ENCODE measurements around the gene FHOD3.

Gene FHOD3

DNA sequence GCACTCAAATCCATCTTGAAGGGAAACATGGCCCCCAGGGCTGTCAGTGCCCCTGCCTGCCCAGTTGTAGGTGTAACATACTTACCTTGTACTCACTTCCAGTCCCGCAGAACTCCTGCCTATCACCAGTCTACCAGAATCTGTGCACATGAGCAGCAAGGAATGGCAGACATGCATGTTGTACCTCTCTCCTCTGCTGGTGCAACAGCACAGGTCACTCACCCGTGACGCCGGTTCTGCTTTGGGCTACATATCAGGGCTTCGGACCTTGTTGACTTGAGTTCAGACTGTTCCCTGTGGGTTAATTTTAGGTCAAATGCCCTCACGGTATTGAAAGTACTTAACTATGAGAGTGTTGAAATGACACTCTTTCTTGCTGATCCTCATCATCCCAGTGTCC lies 315.6 kb downstream of the FHOD3 start:
- Histone ChIP-seq H2AK5ac (ENCODE audit: low read length) (no peak overlapping the region), H3K79me2 (ENCODE audit: control insufficient read depth, insufficient read depth, low read length) (no peaks in the 10 kb centered on the region), H3K4me3 (ENCODE audit: low read length) (no peak overlapping the region), H3K9ac (ENCODE audit: low read length) (no peak overlapping the region), H3K56ac (ENCODE audit: low read length) (no peak overlapping the region), H4K8ac (ENCODE audit: low read depth, low read length) (no peak overlapping the region), H4K5ac (ENCODE audit: low read length) (no peak overlapping the region), H2BK5ac (ENCODE audit: low read length) (no peak overlapping the region), H3K27ac (ENCODE audit: low read depth, low read length) (no peak overlapping the region), H3K23ac (ENCODE audit: low read length) (no peak overlapping the region), H3K36me3 (ENCODE audit: control insufficient read depth, insufficient read depth, low read length) (no peaks in the 10 kb centered on the region), H3K27me3 (ENCODE audit: insufficient read depth, low read length, poor library complexity) (no peaks in the 10 kb centered on the region), H3K4me1 (ENCODE audit: control insufficient read depth, low read depth, low read length) (peaks cover 1% of the 10 kb centered on the region), H2BK120ac (ENCODE audit: low read depth, low read length) (no peak overlapping the region), H3K4me2 (ENCODE audit: low read length) (no peak overlapping the region), H3K18ac (ENCODE audit: low read length) (no peak overlapping the region), H3K4ac (ENCODE audit: low read depth, low read length) (no peak overlapping the region), H3K79me1 (ENCODE audit: low read length) (no peaks in the 10 kb centered on the region), H2BK15ac (replicated peaks; ENCODE audit: low read depth) (no peak overlapping the region)
- WGBS (ENCODE audit: extremely low coverage, insufficient coverage, low lambda C conversion rate): no CpG with 5 or more reads among the region's 6 CpGs
- DNase-seq: no peak

DNA sequence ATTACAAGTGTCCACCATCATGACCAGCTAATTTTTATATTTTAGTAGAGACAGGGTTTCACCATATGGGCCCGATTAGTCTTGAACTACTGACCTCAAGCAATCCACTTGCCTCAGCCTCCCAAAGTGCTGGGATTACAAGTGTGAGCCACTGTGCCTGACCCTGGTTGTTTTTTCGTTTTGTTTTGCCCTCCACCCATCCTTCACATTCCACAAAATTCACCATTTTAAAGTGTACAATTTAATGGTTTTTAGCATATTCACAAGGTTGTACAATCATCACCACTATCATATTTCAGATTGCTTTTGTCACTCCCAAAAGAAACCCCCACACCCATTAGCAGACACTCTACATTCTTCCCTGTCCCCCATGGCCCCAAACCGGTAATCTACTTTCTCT lies 316.3 kb downstream of the FHOD3 start:
- no peaks in the 10 kb centered on the region for H3K79me1 ChIP-seq (ENCODE audit: low read length)
- no peak overlapping the region for H4K8ac ChIP-seq (ENCODE audit: low read depth, low read length)
- H3K9ac ChIP-seq (ENCODE audit: low read length): no peak overlapping the region
- H3K18ac ChIP-seq (ENCODE audit: low read length): no peak overlapping the region
- H3K79me2 ChIP-seq (ENCODE audit: control insufficient read depth, insufficient read depth, low read length): no peaks in the 10 kb centered on the region
- no peak overlapping the region for H3K4ac ChIP-seq (ENCODE audit: low read depth, low read length)
- H4K5ac ChIP-seq (ENCODE audit: low read length): no peak overlapping the region
- H2BK15ac ChIP-seq (replicated peaks; ENCODE audit: low read depth): no peak overlapping the region
- H3K23ac ChIP-seq (ENCODE audit: low read length): no peak overlapping the region
- no peaks in the 10 kb centered on the region for H3K27me3 ChIP-seq (ENCODE audit: insufficient read depth, low read length, poor library complexity)
- no peak overlapping the region for H3K4me3 ChIP-seq (ENCODE audit: low read length)
- no peak overlapping the region for H3K27ac ChIP-seq (ENCODE audit: low read depth, low read length)
- no peak overlapping the region for H3K4me2 ChIP-seq (ENCODE audit: low read length)
- no peaks in the 10 kb centered on the region for H3K36me3 ChIP-seq (ENCODE audit: control insufficient read depth, insufficient read depth, low read length)
- peaks cover 1% of the 10 kb centered on the region for H3K4me1 ChIP-seq (ENCODE audit: control insufficient read depth, low read depth, low read length)
- no peak for DNase-seq
- no peak overlapping the region for H2AK5ac ChIP-seq (ENCODE audit: low read length)
- H2BK120ac ChIP-seq (ENCODE audit: low read depth, low read length): no peak overlapping the region
- WGBS (ENCODE audit: extremely low coverage, insufficient coverage, low lambda C conversion rate): no CpG with 5 or more reads among the region's 3 CpGs
- H3K56ac ChIP-seq (ENCODE audit: low read length): no peak overlapping the region
- H2BK5ac ChIP-seq (ENCODE audit: low read length): no peak overlapping the region

DNA sequence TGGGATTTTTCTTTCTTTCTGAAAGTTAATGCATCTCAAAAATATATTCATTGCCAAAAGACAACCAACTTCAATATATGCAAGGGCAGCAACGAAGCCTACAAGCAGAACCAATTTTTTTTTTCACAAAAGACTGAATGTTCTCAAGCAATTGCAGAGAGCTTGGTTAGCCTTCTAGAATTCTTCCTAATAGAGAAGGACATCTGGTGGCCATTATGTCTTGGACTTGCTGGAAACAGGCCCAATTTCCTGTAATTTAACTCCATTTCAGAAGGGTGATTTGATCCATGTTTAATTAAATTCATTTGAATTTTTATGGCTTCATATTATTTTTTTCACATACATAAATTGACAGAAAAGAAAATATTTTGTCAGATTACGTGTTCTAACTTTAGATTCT lies 323.3 kb downstream of the FHOD3 start:
- Histone ChIP-seq H2BK15ac (replicated peaks; ENCODE audit: low read depth) (no peak overlapping the region), H3K18ac (ENCODE audit: low read length) (no peak overlapping the region), H2AK5ac (ENCODE audit: low read length) (no peak overlapping the region), H3K79me2 (ENCODE audit: control insufficient read depth, insufficient read depth, low read length) (no peaks in the 10 kb centered on the region), H3K79me1 (ENCODE audit: low read length) (no peaks in the 10 kb centered on the region), H3K56ac (ENCODE audit: low read length) (no peak overlapping the region), H3K4me2 (ENCODE audit: low read length) (no peak overlapping the region), H3K4ac (ENCODE audit: low read depth, low read length) (no peak overlapping the region), H3K4me3 (ENCODE audit: low read length) (no peak overlapping the region), H3K27ac (ENCODE audit: low read depth, low read length) (no peak overlapping the region), H4K5ac (ENCODE audit: low read length) (no peak overlapping the region), H4K8ac (ENCODE audit: low read depth, low read length) (no peak overlapping the region), H3K36me3 (ENCODE audit: control insufficient read depth, insufficient read depth, low read length) (no peaks in the 10 kb centered on the region), H3K4me1 (ENCODE audit: control insufficient read depth, low read depth, low read length) (no peaks in the 10 kb centered on the region), H3K9ac (ENCODE audit: low read length) (no peak overlapping the region), H2BK120ac (ENCODE audit: low read depth, low read length) (no peak overlapping the region), H3K27me3 (ENCODE audit: insufficient read depth, low read length, poor library complexity) (no peaks in the 10 kb centered on the region), H3K23ac (ENCODE audit: low read length) (no peak overlapping the region), H2BK5ac (ENCODE audit: low read length) (no peak overlapping the region)
- no peak for DNase-seq
- WGBS (ENCODE audit: extremely low coverage, insufficient coverage, low lambda C conversion rate): no CpG with 5 or more reads among the region's 2 CpGs

GRCh38 chr18:36622610-36623009 lies 325.1 kb downstream of the FHOD3 start:
- Histone ChIP-seq H3K79me2 (ENCODE audit: control insufficient read depth, insufficient read depth, low read length) (no peaks in the 10 kb centered on the region), H3K9ac (ENCODE audit: low read length) (no peak overlapping the region), H3K4me1 (ENCODE audit: control insufficient read depth, low read depth, low read length) (no peaks in the 10 kb centered on the region), H3K23ac (ENCODE audit: low read length) (no peak overlapping the region), H3K36me3 (ENCODE audit: control insufficient read depth, insufficient read depth, low read length) (no peaks in the 10 kb centered on the region), H2BK120ac (ENCODE audit: low read depth, low read length) (no peak overlapping the region), H3K56ac (ENCODE audit: low read length) (no peak overlapping the region), H3K27ac (ENCODE audit: low read depth, low read length) (no peak overlapping the region), H3K4me3 (ENCODE audit: low read length) (no peak overlapping the region), H4K8ac (ENCODE audit: low read depth, low read length) (no peak overlapping the region), H2BK15ac (replicated peaks; ENCODE audit: low read depth) (no peak overlapping the region), H3K79me1 (ENCODE audit: low read length) (no peaks in the 10 kb centered on the region), H4K5ac (ENCODE audit: low read length) (no peak overlapping the region), H3K27me3 (ENCODE audit: insufficient read depth, low read length, poor library complexity) (no peaks in the 10 kb centered on the region), H3K4ac (ENCODE audit: low read depth, low read length) (no peak overlapping the region), H3K18ac (ENCODE audit: low read length) (no peak overlapping the region), H2BK5ac (ENCODE audit: low read length) (no peak overlapping the region), H3K4me2 (ENCODE audit: low read length) (no peak overlapping the region), H2AK5ac (ENCODE audit: low read length) (no peak overlapping the region)
- no peak for DNase-seq
- WGBS (ENCODE audit: extremely low coverage, insufficient coverage, low lambda C conversion rate): no CpG with 5 or more reads among the region's 5 CpGs

- Histone ChIP-seq H3K56ac (ENCODE audit: low read length) (no peak overlapping the region), H3K36me3 (ENCODE audit: control insufficient read depth, insufficient read depth, low read length) (no peaks in the 10 kb centered on the region), H3K4me2 (ENCODE audit: low read length) (no peak overlapping the region), H3K79me1 (ENCODE audit: low read length) (no peaks in the 10 kb centered on the region), H3K4ac (ENCODE audit: low read depth, low read length) (no peak overlapping the region), H3K27ac (ENCODE audit: low read depth, low read length) (no peak overlapping the region), H3K18ac (ENCODE audit: low read length) (no peak overlapping the region), H3K27me3 (ENCODE audit: insufficient read depth, low read length, poor library complexity) (no peaks in the 10 kb centered on the region), H4K5ac (ENCODE audit: low read length) (no peak overlapping the region), H3K4me1 (ENCODE audit: control insufficient read depth, low read depth, low read length) (no peaks in the 10 kb centered on the region), H3K79me2 (ENCODE audit: control insufficient read depth, insufficient read depth, low read length) (no peaks in the 10 kb centered on the region), H2BK5ac (ENCODE audit: low read length) (no peak overlapping the region), H4K8ac (ENCODE audit: low read depth, low read length) (no peak overlapping the region), H2BK120ac (ENCODE audit: low read depth, low read length) (no peak overlapping the region), H3K9ac (ENCODE audit: low read length) (no peak overlapping the region), H3K4me3 (ENCODE audit: low read length) (no peak overlapping the region), H2BK15ac (replicated peaks; ENCODE audit: low read depth) (no peak overlapping the region), H2AK5ac (ENCODE audit: low read length) (no peak overlapping the region), H3K23ac (ENCODE audit: low read length) (no peak overlapping the region)
- no CpG with 5 or more reads among the region's 1 CpG for WGBS (ENCODE audit: extremely low coverage, insufficient coverage, low lambda C conversion rate)
- no peak for DNase-seq
Observed at GRCh38 chr18:36623091-36623490, 325.6 kb downstream of the FHOD3 start.

DNA sequence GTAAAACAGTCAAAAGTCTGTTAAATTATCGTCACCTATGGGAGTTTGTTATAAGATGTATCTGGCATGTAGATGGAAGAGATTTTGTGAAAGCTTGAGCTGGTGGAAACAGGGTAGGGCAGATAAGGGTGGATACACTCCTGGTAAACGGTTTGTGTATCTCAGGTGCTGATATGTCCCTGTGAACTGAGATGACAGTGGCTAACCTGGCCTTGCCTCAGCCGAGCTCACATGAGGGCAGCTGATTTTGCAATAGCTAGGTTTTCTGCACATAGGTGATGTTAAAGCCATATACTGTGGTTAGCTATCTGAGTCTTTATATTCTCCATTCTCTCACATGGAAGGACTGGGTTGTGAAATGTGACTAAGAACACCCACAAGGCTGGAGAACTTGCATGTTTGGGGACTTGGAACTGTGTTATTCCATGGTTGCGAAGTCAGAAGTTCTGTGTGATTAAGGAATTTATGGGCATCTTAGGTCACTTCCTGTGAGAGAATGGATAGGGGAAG lies 326.2 kb downstream of the FHOD3 start:
- no peak overlapping the region for H3K56ac ChIP-seq (ENCODE audit: low read length)
- H3K79me2 ChIP-seq (ENCODE audit: control insufficient read depth, insufficient read depth, low read length): no peaks in the 10 kb centered on the region
- no peaks in the 10 kb centered on the region for H3K36me3 ChIP-seq (ENCODE audit: control insufficient read depth, insufficient read depth, low read length)
- H3K4ac ChIP-seq (ENCODE audit: low read depth, low read length): no peak overlapping the region
- H3K79me1 ChIP-seq (ENCODE audit: low read length): no peaks in the 10 kb centered on the region
- no peak overlapping the region for H2BK120ac ChIP-seq (ENCODE audit: low read depth, low read length)
- H3K27ac ChIP-seq (ENCODE audit: low read depth, low read length): no peak overlapping the region
- no peak overlapping the region for H4K8ac ChIP-seq (ENCODE audit: low read depth, low read length)
- WGBS (ENCODE audit: extremely low coverage, insufficient coverage, low lambda C conversion rate): no CpG with 5 or more reads among the region's 4 CpGs
- no peak overlapping the region for H3K4me3 ChIP-seq (ENCODE audit: low read length)
- no peak overlapping the region for H2BK15ac ChIP-seq (replicated peaks; ENCODE audit: low read depth)
- H3K27me3 ChIP-seq (ENCODE audit: insufficient read depth, low read length, poor library complexity): no peaks in the 10 kb centered on the region
- H2AK5ac ChIP-seq (ENCODE audit: low read length): no peak overlapping the region
- H2BK5ac ChIP-seq (ENCODE audit: low read length): no peak overlapping the region
- H4K5ac ChIP-seq (ENCODE audit: low read length): no peak overlapping the region
- no peaks in the 10 kb centered on the region for H3K4me1 ChIP-seq (ENCODE audit: control insufficient read depth, low read depth, low read length)
- no peak for DNase-seq
- no peak overlapping the region for H3K9ac ChIP-seq (ENCODE audit: low read length)
- no peak overlapping the region for H3K23ac ChIP-seq (ENCODE audit: low read length)
- no peak overlapping the region for H3K18ac ChIP-seq (ENCODE audit: low read length)
- no peak overlapping the region for H3K4me2 ChIP-seq (ENCODE audit: low read length)
